ENCODE data around the gene SHISA9.

DNA sequence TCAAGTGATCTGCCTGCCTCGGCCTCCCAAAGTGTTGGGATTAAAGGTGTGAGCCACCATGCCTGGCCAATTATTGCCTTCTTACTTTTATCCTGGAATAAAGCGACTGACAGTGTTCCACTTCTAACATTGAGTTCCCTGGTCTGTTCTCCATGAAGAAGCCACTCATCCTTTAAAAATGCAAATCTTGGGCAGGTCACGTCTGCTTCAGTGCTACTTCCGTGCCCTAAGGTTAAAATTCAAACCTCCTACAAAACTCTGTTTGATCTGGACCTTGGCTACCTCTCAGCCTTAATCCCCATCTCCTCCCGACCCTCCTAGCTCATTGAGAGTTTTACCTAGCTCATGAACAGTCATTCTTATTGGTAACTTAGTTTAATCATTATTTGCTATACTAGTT is 9.6 kb upstream of the SHISA9 start:
- TF ChIP-seq CTCF (IDR thresholded peaks at IDR 0.05), result no peak
- no peak for TF ChIP-seq POLR2A (IDR thresholded peaks at IDR 0.05)
